HepG2 (cell line): ENCODE results near the gene MAPK8IP1. TPM values are rescaled to one million over a fixed set of nuclear protein-coding genes. Genes with fewer than 3 reads are reported as not detected.

ENCODE experiments used
- CHCHD3 ChIP-seq: sonication (generic); formaldehyde crosslinking; IDR thresholded peaks from 2 replicates; pipeline ENCODE4 v1.8.0; 2022; ENCODE audit warnings: mild to moderate bottlenecking, missing genetic modification reagents, moderate library complexity
- MXD4 ChIP-seq: IDR thresholded peaks from 2 replicates; pipeline ENCODE4 v1.6.1; 2016; ENCODE audit warnings: mild to moderate bottlenecking, missing biosample characterization, missing genetic modification reagents
- SIX4 ChIP-seq: sonication (generic); formaldehyde crosslinking; IDR thresholded peaks from 2 replicates; pipeline ENCODE4 v1.4.0; 2020; ENCODE audit warnings: missing genetic modification reagents
- TFDP2 ChIP-seq: sonication (generic); formaldehyde crosslinking; IDR thresholded peaks from 2 replicates; pipeline ENCODE4 v1.4.0; 2020; ENCODE audit warnings: missing genetic modification reagents
- ZBTB4 ChIP-seq: sonication (generic); formaldehyde crosslinking; IDR thresholded peaks from 2 replicates; pipeline ENCODE4 v1.4.0; 2020; ENCODE audit warnings: missing genetic modification reagents, mild to moderate bottlenecking, borderline replicate concordance
- ZFP91 ChIP-seq: sonication (generic); formaldehyde crosslinking; IDR thresholded peaks from 2 replicates; pipeline ENCODE4 v1.9.0; 2022; ENCODE audit warnings: missing genetic modification reagents, mild to moderate bottlenecking, borderline replicate concordance
- ZNF280D ChIP-seq: sonication (generic); formaldehyde crosslinking; IDR thresholded peaks from 2 replicates; pipeline ENCODE4 v1.5.1; 2020; ENCODE audit warnings: mild to moderate bottlenecking, missing genetic modification reagents
- ZNF367 ChIP-seq: sonication (generic); formaldehyde crosslinking; IDR thresholded peaks from 2 replicates; pipeline ENCODE4 v1.4.0; 2020; ENCODE audit warnings: missing genetic modification reagents, borderline replicate concordance
- polyA plus RNA-seq, 8 experiments: library from polyadenylated mRNA; depleted of rRNA in 3 of 8; stranded (reverse) in 7 of 8; unstranded in 1 of 8; fragments of >200 nt; fragmentation: Illumina TruSeq in 4 of 8; extraction: Trizol in 4 of 8; gene quantifications; 2 replicates each; pipeline versions ENCODE4 v1.2.1 to v1.2.3, GENCODE V29; 2011 to 2016; ENCODE audit warnings: low read depth in 4 of 8, missing spikeins in 1 of 8, mixed read lengths in 1 of 8; ENCODE audit not compliant: insufficient read depth in 1 of 8
- total RNA-seq, 5 experiments: library from RNA; depleted of rRNA; stranded (reverse); fragments of >200 nt; fragmentation: Illumina TruSeq; extraction: Trizol; gene quantifications; 2 replicates each; pipeline ENCODE4 v1.2.3, GENCODE V29; 2016; ENCODE audit warnings: low read depth in 1 of 5

MAPK8IP1 gene
- total and polyA plus RNA-seq, 2 of the 13 experiments (the other 11 are each of a cell fraction or from before 2014, with no cell fraction given): 2.2 to 4.2 TPM

- TF ChIP-seq CHCHD3 (CRISPR knock-in tag) (no peak), MXD4 (no peak), ZNF280D (CRISPR knock-in tag) (no peak), SIX4 (CRISPR knock-in tag) (peak; percentile 86), ZFP91 (peak; percentile 41; the same call in 1 of the 2 replicates), TFDP2 (CRISPR knock-in tag) (no peak), ZBTB4 (no peak), ZNF367 (no peak)
Measured at GRCh38 chr11:45896422-45896984, 11.1 kb downstream of the MAPK8IP1 start (continued).
